ENCODE data around the gene OR8K5. TPM values are rescaled to one million over a fixed set of nuclear protein-coding genes. Genes with fewer than 3 reads are reported as not detected.
"Not testable (repeated sequence)": the region's sequence is repeated elsewhere in the genome, so short reads cannot be mapped to it uniquely, and the experiment has no call there.

OR8K5 gene
- total and polyA plus RNA-seq, 2 donors from 2014 or later: not detected

- Histone ChIP-seq H3K4me1 (ENCODE audit: control insufficient read depth in 2 of 3, insufficient read depth in 2 of 3, low read depth in 1 of 3, low read length in 3 of 3) (no peaks in the 10 kb centered on the region), H3K4me3 (ENCODE audit: low read length in 3 of 3) (no peak overlapping the region), H3K9me3 (ENCODE audit: control insufficient read depth in 2 of 3, insufficient read depth in 1 of 3, low read length in 3 of 3) (no peaks in the 10 kb centered on the region), H3K36me3 (ENCODE audit: control insufficient read depth in 2 of 3, insufficient read depth in 3 of 3, low read length in 3 of 3) (no peaks in the 10 kb centered on the region), H3K9ac (ENCODE audit: low read length in 3 of 3) (no peak overlapping the region), H3K27me3 (ENCODE audit: control insufficient read depth, insufficient read depth, low read length) (no peaks in the 10 kb centered on the region), H3K27ac (ENCODE audit: low read depth in 2 of 2, low read length in 2 of 2) (no peak overlapping the region)
- intact Hi-C loops (cut with DNase I): no loop called here
- DNase-seq (no peak), FAIRE-seq (no peak)
- TF ChIP-seq, protein P1, sequence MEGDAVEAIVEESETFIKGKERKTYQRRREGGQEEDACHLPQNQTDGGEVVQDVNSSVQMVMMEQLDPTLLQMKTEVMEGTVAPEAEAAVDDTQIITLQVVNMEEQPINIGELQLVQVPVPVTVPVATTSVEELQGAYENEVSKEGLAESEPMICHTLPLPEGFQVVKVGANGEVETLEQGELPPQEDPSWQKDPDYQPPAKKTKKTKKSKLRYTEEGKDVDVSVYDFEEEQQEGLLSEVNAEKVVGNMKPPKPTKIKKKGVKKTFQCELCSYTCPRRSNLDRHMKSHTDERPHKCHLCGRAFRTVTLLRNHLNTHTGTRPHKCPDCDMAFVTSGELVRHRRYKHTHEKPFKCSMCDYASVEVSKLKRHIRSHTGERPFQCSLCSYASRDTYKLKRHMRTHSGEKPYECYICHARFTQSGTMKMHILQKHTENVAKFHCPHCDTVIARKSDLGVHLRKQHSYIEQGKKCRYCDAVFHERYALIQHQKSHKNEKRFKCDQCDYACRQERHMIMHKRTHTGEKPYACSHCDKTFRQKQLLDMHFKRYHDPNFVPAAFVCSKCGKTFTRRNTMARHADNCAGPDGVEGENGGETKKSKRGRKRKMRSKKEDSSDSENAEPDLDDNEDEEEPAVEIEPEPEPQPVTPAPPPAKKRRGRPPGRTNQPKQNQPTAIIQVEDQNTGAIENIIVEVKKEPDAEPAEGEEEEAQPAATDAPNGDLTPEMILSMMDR (IDR thresholded peaks at IDR 0.05; ENCODE audit: borderline replicate concordance, extremely low read depth, insufficient read depth): no peak
These were observed 3.7 kb upstream of the OR8K5 start for GRCh38 chr11:56163804-56164203.

- FAIRE-seq: no peak
- Histone ChIP-seq H3K27me3 (ENCODE audit: control insufficient read depth, insufficient read depth, low read length) (no peaks in the 10 kb centered on the region), H3K27ac (ENCODE audit: low read depth in 2 of 2, low read length in 2 of 2) (no peak overlapping the region), H3K9me3 (ENCODE audit: control insufficient read depth in 2 of 3, insufficient read depth in 1 of 3, low read length in 3 of 3) (no peaks in the 10 kb centered on the region), H3K36me3 (ENCODE audit: control insufficient read depth in 2 of 3, insufficient read depth in 3 of 3, low read length in 3 of 3) (no peaks in the 10 kb centered on the region), H3K9ac (ENCODE audit: low read length in 3 of 3) (no peak overlapping the region), H3K4me3 (ENCODE audit: low read length in 3 of 3) (no peak overlapping the region), H3K4me1 (ENCODE audit: control insufficient read depth in 2 of 3, insufficient read depth in 2 of 3, low read depth in 1 of 3, low read length in 3 of 3) (no peaks in the 10 kb centered on the region)
- intact Hi-C loops (cut with DNase I): no loop called here
- DNase-seq: no peak
- TF ChIP-seq, protein P1 (IDR thresholded peaks at IDR 0.05; ENCODE audit: borderline replicate concordance, extremely low read depth, insufficient read depth): no peak
These were observed 7.8 kb downstream of the OR8K5 start for GRCh38 chr11:56152333-56152732.

DNA sequence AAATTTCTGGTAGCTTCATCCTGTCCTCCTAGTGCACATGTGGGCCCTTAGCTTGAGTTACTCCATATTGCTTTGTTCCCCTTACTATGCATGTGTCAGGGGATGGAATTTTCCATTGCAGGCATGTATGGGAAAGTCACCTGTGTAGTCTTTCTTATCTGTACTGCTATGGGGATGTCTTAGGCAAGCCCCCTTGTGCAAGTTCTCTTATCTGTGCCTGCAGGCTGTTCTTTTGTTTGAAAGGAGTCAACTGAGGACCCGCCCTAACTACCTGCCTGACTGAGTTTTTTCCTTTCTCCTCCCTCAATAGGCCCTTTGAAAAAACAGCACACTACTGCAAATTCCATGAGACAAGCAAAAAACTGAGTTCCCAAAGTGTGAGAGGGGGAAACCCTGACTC lies 8.7 kb downstream of the OR8K5 start:
- Histone ChIP-seq H3K4me3 (ENCODE audit: low read length in 3 of 3) (no peak overlapping the region), H3K9ac (ENCODE audit: low read length in 3 of 3) (no peak overlapping the region), H3K9me3 (ENCODE audit: control insufficient read depth in 2 of 3, insufficient read depth in 1 of 3, low read length in 3 of 3) (no peaks in the 10 kb centered on the region), H3K36me3 (ENCODE audit: control insufficient read depth in 2 of 3, insufficient read depth in 3 of 3, low read length in 3 of 3) (no peaks in the 10 kb centered on the region), H3K4me1 (ENCODE audit: control insufficient read depth in 2 of 3, insufficient read depth in 2 of 3, low read depth in 1 of 3, low read length in 3 of 3) (no peaks in the 10 kb centered on the region), H3K27me3 (ENCODE audit: control insufficient read depth, insufficient read depth, low read length) (no peaks in the 10 kb centered on the region), H3K27ac (ENCODE audit: low read depth in 2 of 2, low read length in 2 of 2) (no peak overlapping the region)
- intact Hi-C loops (cut with DNase I): no loop called here
- DNase-seq (no peak), FAIRE-seq (no peak)
- TF ChIP-seq, protein P1 (IDR thresholded peaks at IDR 0.05; ENCODE audit: borderline replicate concordance, extremely low read depth, insufficient read depth): no peak

DNA sequence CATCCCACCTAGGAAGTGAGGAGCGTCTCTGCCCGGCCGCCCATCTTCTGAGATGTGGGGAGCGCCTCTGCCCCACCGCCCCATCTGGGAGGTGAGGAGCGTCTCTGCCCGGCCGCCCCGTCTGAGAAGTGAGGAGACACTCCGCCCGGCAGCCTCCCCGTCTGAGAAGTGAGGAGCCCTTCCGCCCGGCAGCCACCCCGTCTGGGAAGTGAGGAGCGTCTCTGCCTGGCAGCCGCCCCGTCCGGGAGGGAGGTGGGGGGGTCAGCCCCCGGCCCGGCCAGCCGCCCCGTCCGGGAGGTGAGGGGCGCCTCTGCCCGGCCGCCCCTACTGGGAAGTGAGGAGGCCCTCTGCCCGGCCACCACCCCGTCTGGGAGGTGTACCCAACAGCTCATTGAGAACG lies 16.4 kb downstream of the OR8K5 start:
- intact Hi-C loops (cut with DNase I); FAIRE-seq; DNase-seq; H3K9ac ChIP-seq (ENCODE audit: low read length in 3 of 3); H3K36me3 ChIP-seq (ENCODE audit: control insufficient read depth in 2 of 3, insufficient read depth in 3 of 3, low read length in 3 of 3); H3K4me1 ChIP-seq (ENCODE audit: control insufficient read depth in 2 of 3, insufficient read depth in 2 of 3, low read depth in 1 of 3, low read length in 3 of 3); H3K27me3 ChIP-seq (ENCODE audit: control insufficient read depth, insufficient read depth, low read length); H3K4me3 ChIP-seq (ENCODE audit: low read length in 3 of 3); H3K27ac ChIP-seq (ENCODE audit: low read depth in 2 of 2, low read length in 2 of 2); H3K9me3 ChIP-seq (ENCODE audit: control insufficient read depth in 2 of 3, insufficient read depth in 1 of 3, low read length in 3 of 3): not testable (repeated sequence)
